Measurements from ENCODE around the gene NOL3. TPM values are rescaled to one million over a fixed set of nuclear protein-coding genes. Genes with fewer than 3 reads are reported as not detected.

NOL3 gene
- total and polyA plus RNA-seq, 9 of the 15 experiments (the other 6 are each of a cell fraction or from before 2014, with no cell fraction given) = 0.45 to 14.0 (median 5.4) TPM

DNA sequence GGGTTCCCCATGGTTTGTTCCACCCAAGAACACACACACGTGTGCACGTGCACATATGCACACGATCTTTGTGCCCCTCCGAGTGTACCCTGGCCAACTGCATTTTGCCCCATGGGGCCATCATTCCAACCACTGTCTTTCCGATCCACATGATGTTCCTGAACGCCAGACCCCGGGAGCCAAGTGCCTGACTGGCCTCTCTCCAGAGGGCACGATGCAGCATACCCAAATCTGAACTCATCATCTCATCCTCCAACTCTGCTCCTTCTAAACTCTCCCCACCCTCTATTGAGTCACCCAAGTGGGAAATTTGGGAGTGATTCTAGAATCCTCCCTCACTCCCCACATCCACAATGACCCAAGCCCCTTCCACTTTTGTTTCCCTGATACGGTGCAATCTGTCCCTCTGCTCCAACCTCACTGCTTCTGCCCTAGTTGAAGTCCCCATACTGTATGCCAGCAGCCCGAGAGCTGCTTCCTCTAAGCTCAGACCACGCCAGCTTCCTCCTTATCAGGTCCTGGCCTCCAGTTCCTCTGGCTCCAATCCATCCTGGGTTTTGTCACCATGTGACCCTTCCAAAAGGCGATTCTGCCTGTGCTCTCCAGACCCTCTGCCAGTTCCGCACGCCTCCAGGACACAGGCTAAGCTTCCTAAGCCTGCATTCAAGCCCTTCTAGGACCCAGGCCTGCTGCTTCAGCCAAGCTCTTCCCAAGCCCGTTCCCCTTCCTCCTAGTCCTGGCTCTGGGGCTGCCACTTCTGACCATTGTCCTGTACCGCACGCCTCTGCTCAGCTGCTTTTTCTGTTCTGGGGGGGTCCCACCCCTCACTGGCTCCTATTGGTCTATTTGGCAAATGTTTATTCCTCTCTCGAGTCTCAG, 46.5 kb downstream of the NOL3 start (continued):
- TF ChIP-seq, protein P1, sequence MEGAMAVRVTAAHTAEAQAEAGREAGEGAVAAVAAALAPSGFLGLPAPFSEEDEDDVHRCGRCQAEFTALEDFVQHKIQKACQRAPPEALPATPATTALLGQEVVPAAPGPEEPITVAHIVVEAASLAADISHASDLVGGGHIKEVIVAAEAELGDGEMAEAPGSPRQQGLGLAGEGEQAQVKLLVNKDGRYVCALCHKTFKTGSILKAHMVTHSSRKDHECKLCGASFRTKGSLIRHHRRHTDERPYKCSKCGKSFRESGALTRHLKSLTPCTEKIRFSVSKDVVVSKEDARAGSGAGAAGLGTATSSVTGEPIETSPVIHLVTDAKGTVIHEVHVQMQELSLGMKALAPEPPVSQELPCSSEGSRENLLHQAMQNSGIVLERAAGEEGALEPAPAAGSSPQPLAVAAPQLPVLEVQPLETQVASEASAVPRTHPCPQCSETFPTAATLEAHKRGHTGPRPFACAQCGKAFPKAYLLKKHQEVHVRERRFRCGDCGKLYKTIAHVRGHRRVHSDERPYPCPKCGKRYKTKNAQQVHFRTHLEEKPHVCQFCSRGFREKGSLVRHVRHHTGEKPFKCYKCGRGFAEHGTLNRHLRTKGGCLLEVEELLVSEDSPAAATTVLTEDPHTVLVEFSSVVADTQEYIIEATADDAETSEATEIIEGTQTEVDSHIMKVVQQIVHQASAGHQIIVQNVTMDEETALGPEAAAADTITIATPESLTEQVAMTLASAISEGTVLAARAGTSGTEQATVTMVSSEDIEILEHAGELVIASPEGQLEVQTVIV (CRISPR knock-in tag; IDR thresholded peaks at IDR 0.05; ENCODE audit: borderline replicate concordance) = no peak
- TF ChIP-seq KLF1 (tag; IDR thresholded peaks at IDR 0.05) = no peak
- TF ChIP-seq HMG20B (CRISPR knock-in tag; IDR thresholded peaks at IDR 0.05) = no peak
- no peak for TF ChIP-seq ZNF274 (IDR thresholded peaks at IDR 0.05; ENCODE audit: borderline replicate concordance, low read depth, low read length)
- TF ChIP-seq SREBF2 (CRISPR knock-in tag; IDR thresholded peaks at IDR 0.05) = no peak
- TF ChIP-seq L3MBTL2 (IDR thresholded peaks at IDR 0.05) = peak; percentile 64
- peak; percentile 80 for TF ChIP-seq MYC (IDR thresholded peaks at IDR 0.05; ENCODE audit: low read depth, low read length)
- no peak for TF ChIP-seq MYC (CRISPR knock-in tag; IDR thresholded peaks at IDR 0.05; ENCODE audit: borderline replicate concordance, low read depth)
- TF ChIP-seq, protein P2, sequence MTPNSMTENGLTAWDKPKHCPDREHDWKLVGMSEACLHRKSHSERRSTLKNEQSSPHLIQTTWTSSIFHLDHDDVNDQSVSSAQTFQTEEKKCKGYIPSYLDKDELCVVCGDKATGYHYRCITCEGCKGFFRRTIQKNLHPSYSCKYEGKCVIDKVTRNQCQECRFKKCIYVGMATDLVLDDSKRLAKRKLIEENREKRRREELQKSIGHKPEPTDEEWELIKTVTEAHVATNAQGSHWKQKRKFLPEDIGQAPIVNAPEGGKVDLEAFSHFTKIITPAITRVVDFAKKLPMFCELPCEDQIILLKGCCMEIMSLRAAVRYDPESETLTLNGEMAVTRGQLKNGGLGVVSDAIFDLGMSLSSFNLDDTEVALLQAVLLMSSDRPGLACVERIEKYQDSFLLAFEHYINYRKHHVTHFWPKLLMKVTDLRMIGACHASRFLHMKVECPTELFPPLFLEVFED (CRISPR knock-in tag; conservative IDR thresholded peaks at IDR 0.05) = no peak
- TF ChIP-seq, protein P3, sequence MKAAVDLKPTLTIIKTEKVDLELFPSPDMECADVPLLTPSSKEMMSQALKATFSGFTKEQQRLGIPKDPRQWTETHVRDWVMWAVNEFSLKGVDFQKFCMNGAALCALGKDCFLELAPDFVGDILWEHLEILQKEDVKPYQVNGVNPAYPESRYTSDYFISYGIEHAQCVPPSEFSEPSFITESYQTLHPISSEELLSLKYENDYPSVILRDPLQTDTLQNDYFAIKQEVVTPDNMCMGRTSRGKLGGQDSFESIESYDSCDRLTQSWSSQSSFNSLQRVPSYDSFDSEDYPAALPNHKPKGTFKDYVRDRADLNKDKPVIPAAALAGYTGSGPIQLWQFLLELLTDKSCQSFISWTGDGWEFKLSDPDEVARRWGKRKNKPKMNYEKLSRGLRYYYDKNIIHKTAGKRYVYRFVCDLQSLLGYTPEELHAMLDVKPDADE (conservative IDR thresholded peaks at IDR 0.05; ENCODE audit: control insufficient read depth, low read depth, low read length) = no peak
- TF ChIP-seq, protein P4, sequence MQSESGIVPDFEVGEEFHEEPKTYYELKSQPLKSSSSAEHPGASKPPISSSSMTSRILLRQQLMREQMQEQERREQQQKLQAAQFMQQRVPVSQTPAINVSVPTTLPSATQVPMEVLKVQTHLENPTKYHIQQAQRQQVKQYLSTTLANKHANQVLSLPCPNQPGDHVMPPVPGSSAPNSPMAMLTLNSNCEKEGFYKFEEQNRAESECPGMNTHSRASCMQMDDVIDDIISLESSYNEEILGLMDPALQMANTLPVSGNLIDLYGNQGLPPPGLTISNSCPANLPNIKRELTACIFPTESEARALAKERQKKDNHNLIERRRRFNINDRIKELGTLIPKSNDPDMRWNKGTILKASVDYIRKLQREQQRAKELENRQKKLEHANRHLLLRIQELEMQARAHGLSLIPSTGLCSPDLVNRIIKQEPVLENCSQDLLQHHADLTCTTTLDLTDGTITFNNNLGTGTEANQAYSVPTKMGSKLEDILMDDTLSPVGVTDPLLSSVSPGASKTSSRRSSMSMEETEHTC (IDR thresholded peaks at IDR 0.05) = peak; percentile 64; the same call in 1 of the 2 replicates
- no peak for TF ChIP-seq IFI16 (CRISPR knock-in tag; IDR thresholded peaks at IDR 0.05)
- TF ChIP-seq, protein P5, sequence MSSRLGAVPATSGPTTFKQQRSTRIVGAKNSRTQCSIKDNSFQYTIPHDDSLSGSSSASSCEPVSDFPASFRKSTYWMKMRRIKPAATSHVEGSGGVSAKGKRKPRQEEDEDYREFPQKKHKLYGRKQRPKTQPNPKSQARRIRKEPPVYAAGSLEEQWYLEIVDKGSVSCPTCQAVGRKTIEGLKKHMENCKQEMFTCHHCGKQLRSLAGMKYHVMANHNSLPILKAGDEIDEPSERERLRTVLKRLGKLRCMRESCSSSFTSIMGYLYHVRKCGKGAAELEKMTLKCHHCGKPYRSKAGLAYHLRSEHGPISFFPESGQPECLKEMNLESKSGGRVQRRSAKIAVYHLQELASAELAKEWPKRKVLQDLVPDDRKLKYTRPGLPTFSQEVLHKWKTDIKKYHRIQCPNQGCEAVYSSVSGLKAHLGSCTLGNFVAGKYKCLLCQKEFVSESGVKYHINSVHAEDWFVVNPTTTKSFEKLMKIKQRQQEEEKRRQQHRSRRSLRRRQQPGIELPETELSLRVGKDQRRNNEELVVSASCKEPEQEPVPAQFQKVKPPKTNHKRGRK (tag; IDR thresholded peaks at IDR 0.05) = no peak
